Activated effector memory CD4-positive, alpha-beta T cell treated with Interleukin-2 at 50 U/mL for 16 hours (primary cell): ENCODE results near the gene CADPS.
"Not testable (repeated sequence)": the region's sequence is repeated elsewhere in the genome, so short reads cannot be mapped to it uniquely, and the experiment has no call there.

Experiments
- DNase-seq: peaks from one replicate; pipeline ENCODE4 v3.0.0-alpha.2; 2020

CADPS gene

DNA sequence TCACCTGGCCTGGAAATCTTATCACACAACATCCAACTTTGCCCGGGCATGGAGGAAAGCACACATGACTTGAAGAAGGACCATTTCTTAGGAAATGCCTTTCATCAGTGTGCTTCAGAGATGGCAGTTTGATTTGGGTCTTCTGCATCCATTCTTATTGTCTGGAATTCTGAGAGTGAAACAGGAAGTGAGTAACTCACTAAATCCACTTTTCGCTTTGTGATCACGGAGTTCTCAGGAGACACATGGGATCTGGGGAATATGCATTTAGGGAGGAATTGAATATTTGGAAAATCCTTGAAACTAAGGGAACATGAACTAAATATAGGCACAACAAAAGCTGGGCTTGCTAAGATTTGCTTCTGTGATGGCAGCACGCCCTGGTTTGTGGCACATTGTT lies 289.4 kb downstream of the CADPS start:
- no peak for DNase-seq

DNA sequence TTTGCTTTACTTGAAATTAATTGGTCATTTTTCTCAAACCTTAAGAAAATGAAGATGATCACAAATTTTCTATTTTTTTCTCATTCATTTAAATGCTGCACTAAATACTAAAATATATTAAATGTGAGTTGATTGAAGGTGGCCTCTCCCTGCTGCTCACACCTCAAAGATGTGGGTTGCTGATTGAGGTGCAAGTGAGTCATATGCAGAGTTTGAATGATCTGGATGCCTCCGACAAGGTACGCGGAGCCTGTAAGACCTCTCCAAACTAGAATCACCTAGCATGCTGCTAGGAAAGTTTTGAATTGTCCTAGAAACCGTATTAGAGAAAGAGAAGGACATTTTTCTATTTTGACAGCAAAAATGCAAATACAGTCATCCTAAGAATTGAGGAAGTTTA lies 290.6 kb downstream of the CADPS start:
- no peak for DNase-seq

DNA sequence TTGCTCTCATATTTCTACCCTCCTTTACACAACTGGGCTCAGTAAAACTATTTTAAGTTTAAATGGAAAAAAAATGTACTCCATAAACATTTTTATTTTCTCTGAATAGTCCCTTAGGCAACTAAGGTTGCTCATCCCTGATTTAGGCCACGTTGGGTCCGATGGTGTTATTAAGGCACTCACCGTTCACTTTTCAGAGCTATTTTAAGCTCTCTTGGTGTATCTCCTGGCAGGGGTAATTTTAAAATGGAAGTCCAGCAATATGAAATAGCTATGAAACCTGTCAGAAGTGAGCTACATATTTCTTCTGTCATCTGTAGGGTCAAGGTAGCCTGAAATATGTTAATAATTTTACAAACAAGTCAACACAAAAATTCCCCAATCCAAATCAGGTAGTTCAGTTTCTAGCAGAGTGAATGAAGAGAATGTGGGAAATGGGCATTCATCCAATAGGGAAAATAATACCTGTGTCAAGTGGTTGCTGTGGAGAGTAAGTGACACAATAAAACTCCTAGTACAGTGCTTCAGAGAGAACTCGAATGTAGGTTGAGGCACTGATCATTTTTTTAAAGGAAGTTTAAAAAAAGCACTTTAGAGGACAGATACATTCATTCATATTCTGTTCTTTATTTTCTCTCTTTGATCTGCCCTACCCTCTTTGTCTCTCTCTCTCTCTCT lies 292.6 kb downstream of the CADPS start:
- DNase-seq = no peak

DNA sequence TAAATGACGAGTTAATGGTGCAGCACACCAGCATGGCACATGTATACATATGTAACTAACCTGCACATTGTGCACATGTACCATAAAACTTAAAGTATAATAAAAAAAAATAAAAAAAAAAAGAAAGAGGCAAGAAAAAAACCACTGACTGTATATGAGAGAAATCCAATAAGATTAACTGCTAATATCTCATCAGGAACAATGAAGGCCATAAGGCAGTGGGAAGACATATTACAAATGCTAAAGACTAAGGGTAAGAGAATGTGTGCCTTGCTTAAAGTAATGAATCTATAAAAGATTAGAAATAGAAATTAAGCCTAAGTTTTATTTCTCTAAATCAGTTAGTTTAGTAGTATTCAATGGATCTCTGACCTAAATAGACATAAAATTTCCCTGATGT lies 294.7 kb downstream of the CADPS start:
- not testable (repeated sequence) for DNase-seq

DNA sequence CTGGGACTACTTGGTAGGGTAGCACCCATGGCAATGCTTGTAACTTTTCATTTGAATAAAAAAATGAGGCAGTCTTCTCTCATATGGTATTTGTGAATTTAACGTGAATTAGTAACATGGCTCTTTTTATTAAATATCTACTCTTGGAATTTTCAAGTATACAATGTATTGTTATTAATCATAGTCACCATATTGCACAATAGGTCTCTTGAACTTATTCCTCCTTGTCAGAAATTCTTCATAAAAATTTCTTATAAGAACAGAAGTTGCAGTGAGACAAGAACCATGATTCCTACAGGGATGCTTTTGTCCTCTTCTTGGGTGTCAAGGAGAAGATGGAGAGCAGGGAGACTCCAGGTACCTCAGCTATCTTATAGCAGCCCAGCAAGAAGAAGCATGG lies 298.1 kb downstream of the CADPS start:
- DNase-seq = no peak

DNA sequence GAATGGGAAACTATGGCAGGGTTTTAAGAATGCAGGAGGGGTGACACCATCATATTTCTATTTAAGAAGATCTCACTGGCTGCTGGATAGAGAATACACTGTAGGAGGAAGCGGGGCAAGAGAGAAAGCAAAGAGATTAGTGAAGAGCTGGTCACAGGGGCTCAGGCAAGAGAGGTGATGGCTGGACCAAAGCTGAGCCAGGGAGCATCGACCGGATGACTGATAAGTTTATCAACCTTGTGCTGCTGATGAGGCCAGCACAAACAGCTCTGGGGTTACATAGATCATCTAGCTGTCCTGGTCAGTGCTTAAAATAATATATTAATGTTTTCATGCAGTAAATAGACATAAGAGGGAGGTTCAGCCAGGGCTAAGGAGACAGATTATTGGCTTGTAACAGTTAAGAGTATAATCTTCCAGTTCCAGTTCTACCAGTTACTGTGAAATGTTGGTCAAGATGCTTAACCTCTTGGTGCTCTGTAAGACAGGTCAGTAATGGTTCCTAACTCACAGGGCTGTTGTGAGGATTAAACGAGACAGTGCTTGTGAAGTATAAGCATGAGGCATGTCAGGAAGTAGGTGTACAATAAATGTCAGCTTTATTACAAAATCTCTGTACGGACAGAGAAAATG lies 300.8 kb downstream of the CADPS start:
- no peak for DNase-seq

DNA sequence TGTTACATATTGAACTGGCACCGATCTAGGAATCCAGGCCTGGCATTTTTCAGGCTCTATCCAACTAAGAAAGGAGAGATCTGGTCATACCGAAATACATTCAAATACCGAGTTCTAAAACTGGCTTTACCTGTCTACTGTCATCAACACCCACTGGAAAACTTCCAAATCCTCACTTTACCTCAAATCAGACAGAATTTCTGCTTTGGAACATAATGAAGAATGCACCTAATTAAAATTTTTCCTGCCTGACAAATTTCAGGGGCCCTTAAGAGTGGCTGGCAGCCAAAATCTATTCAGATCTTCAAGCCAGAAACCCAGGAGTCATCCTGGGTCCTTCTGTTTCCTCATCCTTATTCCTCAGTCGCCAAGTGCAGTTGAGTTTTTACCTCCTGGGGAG lies 303.3 kb downstream of the CADPS start:
- no peak for DNase-seq

DNA sequence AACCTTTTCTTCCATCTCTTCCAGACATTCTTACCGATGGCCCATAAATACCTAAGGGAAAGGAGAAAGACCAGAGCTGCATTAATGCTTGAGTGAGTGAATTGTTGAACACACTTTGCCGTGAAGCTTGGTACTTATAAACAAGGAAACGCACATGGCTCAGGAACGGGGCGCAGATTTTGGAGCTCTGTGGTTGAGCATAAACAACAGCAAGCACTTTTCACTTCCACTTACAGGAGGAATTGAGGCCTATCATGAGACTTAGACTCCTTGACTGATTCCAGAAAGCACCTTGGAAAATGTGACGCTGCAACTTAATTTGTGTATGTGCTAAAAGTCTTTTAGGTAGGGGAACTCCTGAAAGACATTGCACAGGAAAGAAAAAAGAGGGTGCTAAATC lies 304.3 kb downstream of the CADPS start:
- DNase-seq = no peak

DNA sequence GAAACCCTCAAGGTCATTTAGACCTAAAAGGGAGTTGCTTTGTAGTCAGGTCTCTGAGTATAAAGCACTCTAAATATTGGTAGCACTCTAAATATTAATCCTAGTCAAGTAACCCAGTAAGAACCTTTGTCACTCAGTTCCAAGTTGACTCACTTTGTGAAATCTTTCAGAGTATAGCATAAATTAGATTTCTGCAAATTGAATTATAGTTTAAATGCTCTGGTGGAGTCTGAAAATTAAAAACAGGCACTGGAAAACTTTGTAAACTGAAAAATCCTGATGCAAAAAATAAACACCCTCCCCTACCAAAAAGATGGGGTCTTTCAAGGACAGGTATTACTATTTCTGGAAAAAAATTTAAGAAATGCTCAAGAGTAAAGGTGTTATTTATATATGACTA lies 305.6 kb downstream of the CADPS start:
- DNase-seq = no peak

DNA sequence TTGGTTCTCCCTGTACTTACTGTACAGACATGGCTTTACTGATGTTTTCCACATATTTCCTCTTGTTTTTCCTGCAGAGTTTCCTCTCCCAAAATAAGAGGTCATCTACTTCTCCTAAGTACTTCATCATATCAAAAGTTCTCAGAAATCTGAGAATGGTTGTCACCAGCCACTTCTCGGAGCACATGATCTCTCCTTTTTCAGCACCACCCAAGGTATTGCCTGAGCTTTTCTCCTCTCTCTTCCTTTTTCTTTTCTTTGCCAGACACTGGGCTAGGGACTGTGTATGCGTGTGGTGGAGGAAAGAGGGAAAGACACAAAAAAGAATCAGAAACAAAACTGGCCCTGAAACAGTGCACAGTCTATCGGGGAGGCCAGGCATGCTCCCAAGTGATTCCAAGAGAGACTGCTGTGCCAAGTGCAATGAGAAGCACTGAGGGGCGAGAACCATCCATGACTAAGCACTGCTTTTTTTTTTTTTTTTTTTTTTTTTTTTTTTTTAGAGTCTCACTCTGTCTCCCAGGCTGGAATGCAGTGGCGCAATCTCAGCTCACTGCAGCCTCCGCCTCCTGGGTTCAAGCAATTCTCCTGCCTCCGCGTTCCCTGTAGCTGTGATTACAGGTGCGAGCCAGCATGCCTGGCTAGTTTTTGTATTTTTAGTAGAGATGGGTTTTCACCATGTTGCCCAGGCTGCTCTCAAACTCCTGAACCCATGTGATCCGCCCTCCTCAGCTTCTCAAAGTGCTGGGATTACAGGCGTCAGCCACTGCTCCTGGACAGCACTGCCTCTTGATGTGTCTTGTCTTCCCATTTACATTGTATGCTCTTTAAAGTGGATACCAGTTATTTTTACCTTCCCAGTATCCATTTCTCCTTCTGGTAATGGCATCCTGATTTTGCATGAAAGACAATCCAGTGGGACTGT lies 307.9 kb downstream of the CADPS start:
- no peak for DNase-seq

DNA sequence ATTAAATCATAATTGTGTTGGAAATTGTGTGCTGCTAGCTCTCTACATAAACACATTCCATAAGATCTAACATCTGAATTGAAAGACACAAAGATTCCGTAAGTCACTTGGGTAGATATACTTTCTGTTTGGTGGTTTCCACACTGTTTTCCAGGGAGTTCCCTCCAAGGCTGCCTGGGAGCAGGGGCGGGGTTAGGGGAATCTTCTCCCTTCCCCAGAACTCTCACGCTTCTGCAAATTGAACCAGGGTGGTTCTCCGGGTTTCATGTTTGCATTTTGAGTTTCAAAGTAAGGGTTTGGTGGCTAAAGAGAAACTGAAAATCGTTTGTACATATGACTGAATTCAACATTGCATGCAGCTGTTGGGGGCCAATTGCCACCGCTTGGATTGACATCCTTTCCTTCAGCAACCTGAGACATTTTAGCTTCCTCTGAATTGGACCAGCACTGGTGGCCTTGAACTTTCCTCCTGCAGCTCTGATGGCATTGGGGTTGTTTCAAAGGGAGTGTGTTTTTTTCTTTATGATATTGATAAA lies 309.1 kb downstream of the CADPS start:
- DNase-seq = no peak

DNA sequence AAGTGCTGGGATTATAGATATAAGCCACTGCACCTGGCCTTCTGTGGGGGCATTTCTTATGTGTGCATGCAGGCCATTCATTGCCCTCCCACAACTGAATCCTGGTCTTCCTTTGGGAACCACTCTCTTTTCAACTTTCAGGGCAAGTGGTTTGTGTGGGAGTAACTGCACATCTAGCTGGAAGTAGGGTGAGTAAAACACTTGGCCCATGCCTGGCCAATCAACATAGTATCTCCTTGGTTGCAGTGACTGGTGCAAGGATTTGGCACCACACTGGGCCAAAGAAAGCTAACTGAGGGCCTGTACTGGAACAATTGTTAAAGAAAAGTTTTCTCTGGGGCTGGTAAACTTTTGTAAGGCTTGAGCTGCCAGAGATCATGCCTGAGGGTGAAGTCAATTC lies 312.6 kb downstream of the CADPS start:
- no peak for DNase-seq

DNA sequence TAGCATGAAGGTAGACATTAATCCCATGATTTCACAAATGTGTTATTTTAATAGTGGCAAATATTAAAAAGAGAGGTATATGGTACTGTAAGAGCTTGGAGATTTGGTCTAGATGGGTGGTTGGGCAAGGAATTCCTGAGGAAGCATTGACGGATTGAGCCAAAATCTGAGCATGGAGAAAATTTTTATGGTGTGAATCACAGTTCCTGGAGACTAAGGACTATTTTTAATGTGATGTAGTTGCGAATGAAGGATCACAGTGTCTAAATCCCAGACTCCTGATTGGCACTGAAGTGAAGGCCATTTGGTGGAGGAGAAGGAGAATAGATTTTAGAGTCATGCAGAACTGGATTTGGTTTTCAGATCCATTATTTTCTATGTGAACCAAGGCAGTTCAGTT lies 313.2 kb downstream of the CADPS start:
- no peak for DNase-seq

DNA sequence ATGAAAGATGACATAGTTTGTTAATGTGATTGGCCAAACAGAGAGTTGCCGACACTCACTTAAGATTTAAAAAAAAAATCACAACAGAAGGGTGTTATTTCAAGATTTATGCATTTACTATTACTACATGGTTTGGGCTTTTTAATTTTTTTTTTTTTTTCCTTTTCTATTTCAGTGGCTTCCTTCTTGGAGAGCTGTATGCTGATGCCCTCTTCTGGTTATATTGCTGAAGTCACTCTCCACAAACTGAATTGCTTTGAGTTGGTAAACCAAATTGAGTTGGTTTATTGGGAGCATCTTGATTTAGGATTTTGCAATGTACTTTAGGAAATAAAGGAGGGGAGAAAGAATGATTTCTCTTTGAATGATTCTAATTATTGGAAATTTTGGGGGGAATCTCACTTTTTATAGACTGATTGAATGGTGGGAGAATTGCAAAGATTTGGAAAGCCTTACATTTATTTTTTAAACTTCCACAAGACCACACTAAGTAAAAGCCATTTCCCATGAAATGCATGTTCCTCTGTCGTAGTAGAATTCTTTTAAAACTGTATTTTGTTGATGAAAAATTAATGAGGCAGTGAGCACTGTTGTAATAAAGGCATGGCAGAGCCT lies 315.3 kb downstream of the CADPS start:
- DNase-seq = no peak

DNA sequence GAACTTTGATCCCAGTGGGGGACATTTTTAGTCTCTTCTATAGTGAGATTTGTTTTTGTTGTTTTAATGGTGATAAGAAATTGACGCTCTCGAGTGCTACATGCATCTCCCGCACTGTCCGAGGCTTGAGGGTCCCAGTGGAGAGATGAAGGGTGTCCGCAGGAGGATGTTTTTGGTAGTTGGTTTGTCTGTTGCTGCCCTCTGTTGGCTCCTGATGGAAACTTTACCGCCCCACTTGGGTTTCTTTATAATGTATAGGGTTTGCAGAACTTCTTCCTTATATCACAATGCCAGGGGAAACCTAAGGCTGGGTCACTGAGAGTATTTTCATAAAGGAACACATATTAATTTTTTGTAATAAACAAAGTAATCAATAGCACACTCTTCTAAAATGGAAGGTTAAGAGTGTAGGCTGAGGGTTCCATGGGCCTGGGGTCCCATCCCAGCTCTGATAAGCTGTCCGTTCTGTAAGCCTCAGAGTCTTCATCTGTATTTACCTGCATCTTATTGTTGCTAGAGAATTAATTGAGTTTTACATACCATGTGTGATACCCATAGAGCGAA lies 316.6 kb downstream of the CADPS start:
- DNase-seq = no peak

DNA sequence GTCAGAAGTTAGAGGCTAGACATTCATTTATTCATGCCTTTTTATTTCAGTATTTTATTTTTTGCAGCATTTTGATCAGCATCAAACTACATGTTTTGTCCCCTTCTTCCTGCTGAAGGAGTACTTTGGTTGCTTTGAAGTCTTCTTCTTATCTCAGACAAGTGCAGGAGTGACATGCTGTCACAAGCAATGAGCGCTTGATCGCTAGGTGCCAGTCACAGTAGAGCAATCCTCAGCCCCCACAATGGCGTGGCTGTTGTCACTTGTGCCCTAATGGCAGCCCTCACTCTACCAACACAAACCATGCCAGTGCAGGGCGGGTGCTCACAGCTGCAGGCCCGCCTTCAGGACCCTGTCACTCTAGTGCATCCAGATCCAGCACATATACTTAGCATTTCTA lies 317.2 kb downstream of the CADPS start:
- no peak for DNase-seq

DNA sequence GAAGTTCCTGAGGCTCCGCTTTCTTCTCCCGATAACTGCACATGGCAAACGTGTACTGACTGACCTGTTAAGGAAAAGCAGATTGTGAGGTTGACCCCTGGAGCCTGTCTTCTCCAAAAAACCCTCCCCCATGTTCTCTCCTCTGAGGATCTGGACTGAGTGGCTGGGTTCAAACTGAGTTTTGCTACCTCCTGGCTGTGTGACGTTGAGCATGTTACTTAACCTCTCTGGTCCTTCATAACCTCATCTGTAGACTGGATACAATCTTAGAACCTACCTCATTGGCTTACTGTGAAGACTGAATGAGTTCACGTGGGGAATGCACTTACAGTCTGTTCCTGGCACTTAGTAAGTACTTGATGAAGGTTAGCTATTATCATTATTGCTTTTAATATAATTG lies 317.8 kb downstream of the CADPS start:
- no peak for DNase-seq

DNA sequence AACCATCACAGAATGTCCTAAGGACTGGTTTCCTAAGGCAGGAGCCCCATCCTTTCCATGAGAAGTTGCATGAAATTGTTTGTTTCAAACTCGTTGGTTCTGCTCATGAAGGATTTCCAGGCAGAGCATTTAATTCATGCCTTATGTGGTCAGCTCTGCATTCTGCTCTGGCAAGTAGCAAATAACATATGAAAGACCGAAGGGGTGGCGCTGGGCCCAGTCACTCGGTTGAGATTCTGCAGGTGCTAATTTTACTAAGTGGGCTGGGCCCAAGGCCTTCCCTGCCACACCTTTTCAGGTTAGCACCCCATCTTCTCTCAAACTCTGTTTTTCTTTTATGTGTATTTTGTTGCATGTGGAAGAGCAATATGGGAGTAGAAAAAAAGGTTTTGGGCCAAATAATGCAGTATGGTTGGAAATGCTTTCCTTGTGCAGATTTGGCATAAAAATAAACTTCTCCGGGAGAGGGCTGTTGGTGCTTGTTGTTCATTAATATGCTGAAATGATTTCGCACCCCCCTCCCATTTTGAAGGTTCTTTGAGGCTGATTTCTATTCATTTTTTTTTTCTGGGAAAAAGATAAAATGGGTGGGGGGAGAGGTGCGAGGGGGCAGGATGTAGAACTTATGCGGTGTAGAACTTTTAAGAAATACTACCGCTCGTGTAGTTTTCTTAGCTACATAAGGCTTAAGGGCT lies 318.9 kb downstream of the CADPS start:
- no peak for DNase-seq

DNA sequence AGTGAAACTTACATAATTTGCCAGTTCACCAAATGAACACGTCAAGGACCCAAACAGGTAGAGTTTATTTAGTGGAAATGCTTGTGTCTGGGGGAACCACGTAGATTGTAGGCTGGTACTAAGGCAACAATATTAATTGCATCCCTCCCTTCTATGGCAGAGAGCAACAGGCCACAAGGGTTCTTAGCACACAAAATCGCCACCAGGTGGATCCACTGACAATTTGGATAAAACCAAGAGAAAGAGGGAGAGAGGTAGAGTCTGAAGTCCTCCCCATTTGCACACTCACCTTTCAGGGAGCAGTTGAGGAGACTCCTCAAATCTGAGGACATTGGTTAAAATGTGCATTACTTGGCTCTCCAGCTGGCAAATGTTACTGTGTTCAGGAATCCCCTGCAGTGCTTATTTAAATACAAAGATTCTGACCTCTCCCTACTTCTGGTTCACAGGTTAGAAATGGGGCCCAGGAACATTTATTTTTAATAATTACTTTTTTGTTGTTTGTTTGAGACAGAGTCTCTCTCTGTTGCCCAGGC lies 320.9 kb downstream of the CADPS start:
- no peak for DNase-seq

DNA sequence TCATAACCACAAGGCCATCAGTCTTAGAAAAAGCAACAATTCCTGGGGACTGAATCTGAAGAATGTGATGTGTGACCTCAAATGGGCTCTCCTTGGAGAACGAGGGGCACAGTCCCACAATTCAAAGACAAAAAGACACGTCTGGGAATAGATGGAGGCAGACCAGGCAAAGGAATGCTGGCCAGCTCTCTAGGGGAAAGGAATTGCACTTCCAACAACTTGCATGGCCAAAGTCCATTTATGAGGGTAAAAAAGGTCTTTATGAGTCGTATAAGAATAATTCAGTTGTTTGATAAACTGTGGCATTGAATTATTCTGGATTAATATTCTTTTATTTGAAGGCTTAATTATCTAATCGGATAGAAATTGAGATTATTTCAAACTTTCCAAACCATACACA lies 321.4 kb downstream of the CADPS start:
- DNase-seq = no peak

DNA sequence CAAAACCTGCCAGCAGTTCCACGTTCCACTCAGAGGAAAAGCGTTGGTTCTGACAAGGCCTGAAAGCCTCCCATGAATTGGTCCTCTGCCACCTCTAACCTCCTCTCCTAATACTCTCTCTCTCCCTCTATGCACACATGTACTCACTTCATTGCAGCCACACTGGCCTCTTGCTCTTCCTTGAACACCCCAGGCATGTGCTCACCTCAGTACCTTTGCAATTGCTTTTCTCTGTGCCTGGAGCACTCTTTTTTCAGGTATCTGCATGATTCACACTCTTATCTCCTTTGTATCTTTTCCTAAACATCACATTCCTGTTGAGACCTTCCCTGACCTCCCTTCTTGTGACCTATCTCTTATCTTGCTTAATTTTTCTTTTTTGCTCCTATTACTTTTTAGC lies 323.7 kb downstream of the CADPS start:
- DNase-seq = no peak

DNA sequence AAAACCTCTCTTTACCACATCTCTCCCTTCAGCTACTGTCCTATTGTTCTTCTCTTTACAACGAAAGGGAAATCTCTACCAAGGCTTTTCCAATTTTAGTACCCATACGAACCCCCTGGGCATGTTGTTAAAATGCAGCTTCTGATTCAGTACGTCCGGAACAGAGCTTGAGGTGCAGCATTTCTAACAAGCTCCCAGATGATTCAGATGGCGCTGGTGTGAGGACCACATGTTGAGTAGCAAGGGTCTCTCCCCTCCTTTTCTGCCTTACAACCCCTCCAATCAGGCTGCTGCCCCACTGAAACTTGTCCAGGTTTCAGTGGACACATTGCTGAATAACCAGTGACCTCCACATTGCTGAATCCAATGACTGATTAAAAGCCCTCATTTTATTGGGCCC lies 324.8 kb downstream of the CADPS start:
- no peak for DNase-seq
